Erythroblast (primary cell): ENCODE measurements around the gene ANK2.

Source experiments
- GATA1 ChIP-seq: IDR thresholded peaks from 2 replicates; pipeline ENCODE4 v1.6.1; 2011; ENCODE audit warnings: low read depth, mild to moderate bottlenecking, control low read depth, low read length, moderate library complexity
- POLR2A ChIP-seq: IDR thresholded peaks from 2 replicates; pipeline ENCODE4 v1.6.1; 2011; ENCODE audit warnings: mild to moderate bottlenecking, low read length

DNA sequence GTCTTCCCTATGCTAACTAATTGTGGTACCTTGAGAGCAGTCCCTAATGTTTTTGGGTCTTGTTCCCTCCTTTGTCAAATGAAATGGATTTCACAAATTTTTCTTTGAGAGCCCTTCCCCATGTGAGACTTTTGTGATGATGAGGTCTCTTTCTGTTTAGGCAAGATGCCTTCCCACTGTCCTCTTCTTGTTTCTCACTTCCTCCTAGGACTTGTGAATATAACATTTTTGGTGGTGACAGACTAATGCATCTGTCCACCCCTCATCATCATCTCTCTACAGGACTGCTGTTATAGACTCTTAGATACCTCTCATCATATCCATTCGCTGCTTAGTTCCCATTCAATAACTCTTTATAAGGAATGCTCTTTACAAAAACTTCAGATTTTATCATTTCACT lies 8.7 kb upstream of the ANK2 start:
- TF ChIP-seq POLR2A (no peak), GATA1 (no peak)
